GM12874 (cell line): ENCODE results near the gene CWC27.

Experiments used
- CTCF ChIP-seq: IDR thresholded peaks from 2 replicates; pipeline ENCODE4 v1.5.1; 2011; ENCODE audit warnings: low read depth, mild to moderate bottlenecking, control low read depth, low read length, moderate library complexity; ENCODE audit not compliant: insufficient read depth

Gene CWC27

GRCh38 chr5:65035211-65036206 is 266.8 kb downstream of the CWC27 start:
- no peak for TF ChIP-seq CTCF

- TF ChIP-seq CTCF: peak; percentile 37
Measured at GRCh38 chr5:65037831-65038815, 269.4 kb downstream of the CWC27 start.

GRCh38 chr5:65041296-65042158 is 272.8 kb downstream of the CWC27 start:
- no peak for TF ChIP-seq CTCF

GRCh38 chr5:65043843-65044359 is 275.2 kb downstream of the CWC27 start:
- no peak for TF ChIP-seq CTCF

- TF ChIP-seq CTCF: no peak
Measured at GRCh38 chr5:65047225-65047624, 278.5 kb downstream of the CWC27 start.

- no peak for TF ChIP-seq CTCF
Measured at GRCh38 chr5:65047948-65048690, 279.4 kb downstream of the CWC27 start.
